ENCODE results near the gene ANKFN1.
"Not testable (repeated sequence)": the region's sequence is repeated elsewhere in the genome, so short reads cannot be mapped to it uniquely, and the experiment has no call there.

The ANKFN1 gene

DNA sequence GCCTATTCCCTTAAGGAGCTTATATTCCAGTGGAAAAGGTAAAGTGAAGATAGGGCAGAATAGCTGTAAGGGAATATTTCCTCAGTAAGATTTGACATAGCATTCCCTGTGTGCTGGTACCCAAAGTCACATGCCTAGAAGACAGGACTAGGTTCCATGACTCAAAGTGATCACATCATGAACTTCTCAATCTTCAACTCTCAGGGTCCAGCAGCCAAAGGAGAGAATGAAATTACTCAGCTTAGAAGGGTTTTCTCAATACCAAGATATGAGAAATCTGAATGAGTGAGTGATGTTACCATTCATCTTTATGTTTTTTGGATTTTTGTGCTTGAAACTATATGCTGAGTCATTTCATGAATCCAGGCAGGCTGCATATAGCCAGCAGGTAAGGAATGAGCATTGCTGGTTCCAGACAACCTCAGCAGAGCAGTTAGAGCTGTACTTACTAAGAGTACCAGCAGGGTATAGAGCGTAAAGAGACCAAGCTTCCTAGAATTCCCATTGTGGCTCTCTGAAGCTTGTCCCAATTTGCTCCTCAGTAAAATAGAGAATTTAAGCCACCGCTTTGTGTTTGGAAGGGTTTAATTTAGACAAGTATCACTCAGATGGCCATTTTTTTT lies 91.1 kb downstream of the ANKFN1 start:
- Histone ChIP-seq H3K4me3 (ENCODE audit: extremely low read depth, insufficient read depth, low read length, poor library complexity, severe bottlenecking) (no peak overlapping the region), H3K36me3 (ENCODE audit: control insufficient read depth, insufficient read depth, low read length) (no peaks in the 10 kb centered on the region), H3K4me1 (ENCODE audit: control insufficient read depth, insufficient read depth, low read length, poor library complexity, severe bottlenecking) (no peaks in the 10 kb centered on the region), H3K9me3 (ENCODE audit: control insufficient read depth, low read length) (no peaks in the 10 kb centered on the region), H3K27ac (ENCODE audit: low read depth, low read length, severe bottlenecking) (no peak overlapping the region)
- 80% methylated on average over 1 of the region's 2 CpGs; no CpG with 5 or more reads in 1 of the 2 experiments for WGBS, 2 experiments (ENCODE audit: insufficient coverage in 2 of 2)

DNA sequence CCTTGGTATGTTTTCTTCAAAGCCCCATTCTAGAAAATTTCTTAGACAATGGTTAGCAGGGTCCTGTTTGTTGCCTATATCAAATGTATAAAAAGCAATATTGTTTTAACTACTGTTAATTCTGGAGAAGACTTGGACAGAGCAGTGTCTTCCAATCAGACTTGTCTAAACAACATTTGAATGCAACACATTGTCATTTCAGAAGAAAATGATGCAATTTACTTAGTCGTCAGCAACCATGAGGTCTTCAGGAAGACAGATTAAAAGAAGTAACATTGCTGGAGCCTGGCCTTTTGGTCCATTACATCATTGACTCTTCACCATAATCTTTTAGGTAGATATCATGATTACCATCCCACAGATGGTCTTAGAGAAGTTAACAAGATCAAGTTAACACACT lies 94.5 kb downstream of the ANKFN1 start:
- WGBS, 2 experiments (ENCODE audit: insufficient coverage in 2 of 2) = 89 to 100% methylated on average over 1 of the region's 1 CpG
- Histone ChIP-seq H3K9me3 (ENCODE audit: control insufficient read depth, low read length) (no peaks in the 10 kb centered on the region), H3K27ac (ENCODE audit: low read depth, low read length, severe bottlenecking) (no peak overlapping the region), H3K4me1 (ENCODE audit: control insufficient read depth, insufficient read depth, low read length, poor library complexity, severe bottlenecking) (no peaks in the 10 kb centered on the region), H3K36me3 (ENCODE audit: control insufficient read depth, insufficient read depth, low read length) (no peaks in the 10 kb centered on the region), H3K4me3 (ENCODE audit: extremely low read depth, insufficient read depth, low read length, poor library complexity, severe bottlenecking) (no peak overlapping the region)

DNA sequence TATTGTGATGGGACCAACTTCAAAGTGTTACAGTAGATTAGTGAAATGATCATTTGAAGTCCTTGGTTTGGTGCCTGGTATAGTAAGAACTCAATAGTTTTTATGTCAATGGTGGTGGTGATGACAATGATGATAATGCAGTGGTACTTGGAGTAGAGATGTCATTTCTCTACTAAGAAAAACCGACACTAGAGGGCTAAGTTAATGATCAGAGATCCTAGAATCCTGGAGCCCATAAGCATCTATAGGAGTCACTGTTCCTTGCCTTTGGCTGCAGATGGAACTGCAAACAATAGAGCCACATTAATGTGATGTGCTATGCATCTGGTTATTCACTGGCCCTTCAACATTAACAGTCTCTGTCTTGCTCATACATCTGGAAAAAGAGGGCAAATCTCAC lies 103.8 kb downstream of the ANKFN1 start:
- WGBS, 2 experiments (ENCODE audit: insufficient coverage in 2 of 2) = 100% methylated on average over 1 of the region's 1 CpG; no CpG with 5 or more reads in 1 of the 2 experiments
- no peak overlapping the region for H3K4me3 ChIP-seq (ENCODE audit: extremely low read depth, insufficient read depth, low read length, poor library complexity, severe bottlenecking)

DNA sequence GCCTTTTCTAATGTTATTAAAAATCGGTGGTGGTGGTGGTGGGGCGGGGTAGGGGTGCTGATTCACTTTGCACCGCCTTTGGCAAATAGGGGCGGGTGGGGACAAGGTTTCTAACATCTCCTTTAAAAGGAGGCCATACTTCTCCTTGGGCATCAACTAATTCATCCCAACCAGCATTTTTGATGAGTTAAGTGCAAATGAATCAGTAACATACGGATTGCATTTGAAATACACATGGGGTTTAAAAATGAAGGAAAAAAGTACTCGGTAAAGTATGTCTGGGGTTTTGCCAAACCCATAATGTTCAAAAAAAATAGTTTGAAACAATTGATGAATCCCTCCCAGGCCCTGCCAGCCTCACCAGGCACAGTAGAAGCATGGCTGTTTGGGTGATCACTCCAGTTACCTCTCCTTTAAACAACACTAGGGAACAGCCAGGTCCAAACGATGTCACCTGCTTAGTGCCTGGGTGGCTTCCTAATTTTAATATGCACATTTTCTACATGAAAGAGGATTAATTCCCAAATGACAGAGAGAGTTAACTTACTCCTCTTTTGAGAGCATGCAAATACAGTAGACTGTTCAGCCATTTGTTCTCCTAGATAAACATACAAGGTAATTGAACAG lies 107.2 kb downstream of the ANKFN1 start:
- 43 to 100% methylated on average over 1 of the region's 7 CpGs for WGBS, 2 experiments (ENCODE audit: insufficient coverage in 2 of 2)
- Histone ChIP-seq H3K9me3 (ENCODE audit: control insufficient read depth, low read length) (no peaks in the 10 kb centered on the region), H3K36me3 (ENCODE audit: control insufficient read depth, insufficient read depth, low read length) (no peaks in the 10 kb centered on the region), H3K4me1 (ENCODE audit: control insufficient read depth, insufficient read depth, low read length, poor library complexity, severe bottlenecking) (no peaks in the 10 kb centered on the region), H3K27ac (ENCODE audit: low read depth, low read length, severe bottlenecking) (no peak overlapping the region), H3K4me3 (ENCODE audit: extremely low read depth, insufficient read depth, low read length, poor library complexity, severe bottlenecking) (no peak overlapping the region)

More for the DNA sequence above, 103.8 kb downstream of the ANKFN1 start:
- Histone ChIP-seq H3K4me1 (ENCODE audit: control insufficient read depth, insufficient read depth, low read length, poor library complexity, severe bottlenecking) (no peaks in the 10 kb centered on the region), H3K27ac (ENCODE audit: low read depth, low read length, severe bottlenecking) (no peak overlapping the region), H3K36me3 (ENCODE audit: control insufficient read depth, insufficient read depth, low read length) (no peaks in the 10 kb centered on the region), H3K9me3 (ENCODE audit: control insufficient read depth, low read length) (no peaks in the 10 kb centered on the region)

DNA sequence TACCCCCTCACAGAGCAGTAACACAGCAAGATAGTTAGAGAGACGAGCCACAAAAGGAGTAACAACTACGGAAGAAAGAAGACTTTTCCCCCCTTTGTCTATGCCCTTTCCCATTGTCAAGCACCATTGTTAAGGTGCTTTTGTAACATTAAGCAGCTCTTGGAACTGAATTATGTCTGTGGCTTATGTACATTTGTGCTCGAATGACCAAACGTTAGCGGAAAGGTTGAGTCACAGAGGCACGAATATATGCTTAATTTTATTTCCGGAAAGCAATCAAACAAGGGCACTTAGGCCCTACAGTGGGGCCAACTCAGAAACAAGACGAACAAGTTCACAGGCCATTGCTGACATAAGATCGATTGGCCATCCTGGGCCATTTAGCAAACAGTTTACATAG lies 109.5 kb downstream of the ANKFN1 start:
- Histone ChIP-seq H3K27ac (ENCODE audit: low read depth, low read length, severe bottlenecking) (no peak overlapping the region), H3K9me3 (ENCODE audit: control insufficient read depth, low read length) (no peaks in the 10 kb centered on the region), H3K4me3 (ENCODE audit: extremely low read depth, insufficient read depth, low read length, poor library complexity, severe bottlenecking) (no peak overlapping the region), H3K36me3 (ENCODE audit: control insufficient read depth, insufficient read depth, low read length) (no peaks in the 10 kb centered on the region), H3K4me1 (ENCODE audit: control insufficient read depth, insufficient read depth, low read length, poor library complexity, severe bottlenecking) (no peaks in the 10 kb centered on the region)
- WGBS, 2 experiments (ENCODE audit: insufficient coverage in 2 of 2) = 87 to 89% methylated on average over 7 to 8 of the region's 9 CpGs

DNA sequence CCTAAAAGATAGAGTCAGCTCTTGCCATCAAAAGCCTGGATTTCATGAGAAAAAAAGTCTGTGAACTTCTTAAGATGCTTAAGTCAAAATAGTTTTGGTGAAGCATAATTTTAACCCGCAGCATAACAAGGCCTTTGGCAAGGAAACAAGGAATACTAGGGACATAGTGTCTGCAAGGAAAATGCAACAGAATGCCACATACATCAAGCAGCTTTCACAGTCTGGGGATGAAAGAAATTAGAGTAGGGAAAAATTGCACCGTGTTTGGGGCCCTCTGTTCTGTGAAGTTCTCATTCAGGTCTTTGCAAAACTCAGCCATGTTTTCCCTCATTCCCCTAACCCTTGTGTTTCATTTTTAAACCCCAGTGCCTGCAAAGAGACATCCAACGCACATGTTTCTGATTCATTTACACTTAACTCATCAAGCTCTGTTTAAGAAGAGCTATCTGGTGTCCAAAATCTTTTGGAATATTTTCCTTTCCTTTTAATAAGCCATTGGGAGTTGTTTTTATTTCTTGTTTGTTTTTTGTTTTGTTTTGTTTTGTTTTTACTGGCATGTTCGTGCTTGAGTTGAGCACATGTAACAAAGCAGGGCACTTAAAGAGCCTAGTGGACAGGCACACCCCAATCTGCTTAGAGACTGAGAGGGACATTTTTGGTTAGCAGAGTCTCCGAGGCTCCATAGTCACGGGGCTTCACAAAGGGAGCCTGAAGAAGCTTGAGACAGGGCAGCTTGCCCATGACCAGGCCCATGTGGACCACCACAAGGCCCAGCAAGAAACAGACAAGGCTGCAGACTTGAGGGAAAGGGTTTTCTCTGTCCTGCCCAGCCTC lies 116.5 kb downstream of the ANKFN1 start:
- WGBS, 2 experiments (ENCODE audit: insufficient coverage in 2 of 2) = 86 to 92% methylated on average over 3 to 5 of the region's 6 CpGs
- Histone ChIP-seq H3K4me1 (ENCODE audit: control insufficient read depth, insufficient read depth, low read length, poor library complexity, severe bottlenecking) (no peaks in the 10 kb centered on the region), H3K9me3 (ENCODE audit: control insufficient read depth, low read length) (no peaks in the 10 kb centered on the region), H3K4me3 (ENCODE audit: extremely low read depth, insufficient read depth, low read length, poor library complexity, severe bottlenecking) (no peak overlapping the region), H3K27ac (ENCODE audit: low read depth, low read length, severe bottlenecking) (no peak overlapping the region), H3K36me3 (ENCODE audit: control insufficient read depth, insufficient read depth, low read length) (no peaks in the 10 kb centered on the region)

DNA sequence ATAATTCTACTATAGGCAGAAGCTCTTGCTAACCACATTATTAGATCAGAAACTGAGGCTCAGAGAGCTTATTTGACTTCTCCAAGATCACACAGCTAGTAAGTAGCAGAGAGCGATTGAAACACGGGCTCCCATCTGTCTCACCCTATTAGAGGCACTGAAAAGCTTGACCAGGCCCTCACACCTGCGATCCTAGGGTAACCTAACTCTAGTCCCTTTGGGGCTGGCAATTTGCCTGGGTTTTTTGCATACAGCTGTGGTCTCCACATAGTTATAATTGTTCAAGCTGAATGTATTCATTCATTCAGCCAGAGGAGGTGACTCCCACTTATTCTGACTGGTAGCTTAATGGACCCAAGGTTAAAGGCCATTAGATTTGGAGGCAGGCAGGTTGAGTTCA lies 121.2 kb downstream of the ANKFN1 start:
- Histone ChIP-seq H3K27ac (ENCODE audit: low read depth, low read length, severe bottlenecking) (no peak overlapping the region), H3K4me3 (ENCODE audit: extremely low read depth, insufficient read depth, low read length, poor library complexity, severe bottlenecking) (no peak overlapping the region)

DNA sequence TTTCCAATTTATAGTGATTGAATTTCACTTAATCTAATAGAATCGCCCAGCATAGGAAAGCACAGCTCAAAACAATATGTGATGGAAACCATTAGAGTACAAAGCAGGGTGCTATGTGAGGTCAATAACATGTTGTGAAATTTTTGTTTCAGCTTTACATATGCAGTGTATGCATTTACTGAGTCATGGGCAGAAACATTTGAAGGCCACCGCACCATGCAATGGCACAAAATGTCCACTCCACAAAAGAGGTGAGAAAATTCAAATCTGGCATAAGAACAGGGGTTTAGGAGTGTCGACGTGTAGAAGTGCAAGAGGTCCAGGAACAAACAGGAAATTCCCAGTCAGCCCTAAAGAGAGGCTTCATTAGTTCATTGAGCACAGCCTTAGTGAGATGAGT lies 131.2 kb downstream of the ANKFN1 start:
- no peak overlapping the region for H3K4me3 ChIP-seq (ENCODE audit: extremely low read depth, insufficient read depth, low read length, poor library complexity, severe bottlenecking)
- H3K36me3 ChIP-seq (ENCODE audit: control insufficient read depth, insufficient read depth, low read length) = no peaks in the 10 kb centered on the region
- no peak overlapping the region for H3K27ac ChIP-seq (ENCODE audit: low read depth, low read length, severe bottlenecking)
- 86 to 100% methylated on average over 1 to 2 of the region's 4 CpGs for WGBS, 2 experiments (ENCODE audit: insufficient coverage in 2 of 2)
- no peaks in the 10 kb centered on the region for H3K9me3 ChIP-seq (ENCODE audit: control insufficient read depth, low read length)
- no peaks in the 10 kb centered on the region for H3K4me1 ChIP-seq (ENCODE audit: control insufficient read depth, insufficient read depth, low read length, poor library complexity, severe bottlenecking)

More for the DNA sequence above, 121.2 kb downstream of the ANKFN1 start:
- 90 to 100% methylated on average over 1 to 3 of the region's 3 CpGs for WGBS, 2 experiments (ENCODE audit: insufficient coverage in 2 of 2)
- H3K4me1 ChIP-seq (ENCODE audit: control insufficient read depth, insufficient read depth, low read length, poor library complexity, severe bottlenecking) = no peaks in the 10 kb centered on the region
- no peaks in the 10 kb centered on the region for H3K9me3 ChIP-seq (ENCODE audit: control insufficient read depth, low read length)
- no peaks in the 10 kb centered on the region for H3K36me3 ChIP-seq (ENCODE audit: control insufficient read depth, insufficient read depth, low read length)

DNA sequence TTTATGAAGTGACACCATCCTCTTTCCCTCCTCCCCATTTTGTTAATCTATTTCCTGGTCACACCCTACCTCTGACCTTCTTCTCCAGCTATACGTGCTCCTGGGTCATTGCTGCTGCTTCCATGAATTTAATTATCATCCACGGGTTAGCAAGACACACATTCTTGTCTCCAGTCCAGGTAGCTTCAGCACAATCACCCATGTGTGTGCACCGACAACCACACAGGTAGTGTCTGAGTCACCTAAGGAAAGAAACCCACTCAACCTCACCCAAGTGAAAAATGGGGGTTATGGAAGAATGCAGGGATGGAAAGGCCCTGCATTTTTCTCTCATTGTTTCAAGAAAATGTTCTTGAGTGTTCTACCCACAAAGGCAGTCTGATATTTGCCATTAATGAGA lies 135.5 kb downstream of the ANKFN1 start:
- H3K4me1 ChIP-seq (ENCODE audit: control insufficient read depth, insufficient read depth, low read length, poor library complexity, severe bottlenecking); H3K4me3 ChIP-seq (ENCODE audit: extremely low read depth, insufficient read depth, low read length, poor library complexity, severe bottlenecking); H3K27ac ChIP-seq (ENCODE audit: low read depth, low read length, severe bottlenecking); H3K36me3 ChIP-seq (ENCODE audit: control insufficient read depth, insufficient read depth, low read length); H3K9me3 ChIP-seq (ENCODE audit: control insufficient read depth, low read length): not testable (repeated sequence)
- 91 to 94% methylated on average over 2 of the region's 3 CpGs for WGBS, 2 experiments (ENCODE audit: insufficient coverage in 2 of 2)

DNA sequence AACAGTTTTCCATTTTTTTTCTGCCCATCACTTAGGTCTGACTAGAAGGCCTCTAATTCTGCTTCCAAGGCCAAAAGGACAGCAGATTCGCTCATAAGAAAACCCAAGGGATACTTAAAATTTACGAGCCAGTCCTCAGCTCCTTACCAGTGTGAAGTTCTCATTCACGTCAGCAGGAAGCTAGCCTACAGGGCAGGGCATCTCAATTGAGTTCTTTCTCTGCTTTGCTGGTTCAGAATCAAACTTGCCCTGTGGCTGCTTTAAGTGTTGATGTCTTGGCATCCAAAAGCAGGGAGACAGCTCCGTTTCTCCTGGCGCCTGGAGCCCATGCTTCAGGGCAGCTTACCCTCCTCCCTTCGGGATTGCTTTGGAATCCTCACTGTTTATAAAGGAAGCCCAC lies 136.0 kb downstream of the ANKFN1 start:
- H3K9me3 ChIP-seq (ENCODE audit: control insufficient read depth, low read length) = no peaks in the 10 kb centered on the region
- H3K27ac ChIP-seq (ENCODE audit: low read depth, low read length, severe bottlenecking) = no peak overlapping the region
- no peak overlapping the region for H3K4me3 ChIP-seq (ENCODE audit: extremely low read depth, insufficient read depth, low read length, poor library complexity, severe bottlenecking)
- no peaks in the 10 kb centered on the region for H3K36me3 ChIP-seq (ENCODE audit: control insufficient read depth, insufficient read depth, low read length)
- peaks cover 5% of the 10 kb centered on the region for H3K4me1 ChIP-seq (ENCODE audit: control insufficient read depth, insufficient read depth, low read length, poor library complexity, severe bottlenecking)
- WGBS, 2 experiments (ENCODE audit: insufficient coverage in 2 of 2) = 85 to 87% methylated on average over 6 of the region's 6 CpGs
